HCT116 (cell line): Measurements from ENCODE around the gene S100A2. TPM values are rescaled to one million over a fixed set of nuclear protein-coding genes. Genes with fewer than 3 reads are reported as not detected.
A peak's percentile ranks its signal among the peaks of the same experiment; 100 is the strongest.

Experiments used
- ATAC-seq: fragments of 200-7000 bp; cut with Tn5 transposase; 2 replicates; pipeline ENCODE4 v1.9.1; 2020; ENCODE audit warnings: mild to moderate bottlenecking, moderate library complexity
- BruUV-seq: library from RNA; stranded (reverse); fragments of 400-500 nt; replicated peaks from 2 replicates; lab custom pipeline; 2021; lab: Mats Ljungman, UMichigan
- CTCF ChIA-PET: fragments of 300-600 bp; sonication (Branson Sonifier 250); formaldehyde crosslinking; loops from one replicate; lab custom pipeline; 2021; ENCODE audit warnings: antibody characterized with exemption; lab: Charles Lee
- POLR2A ChIA-PET: fragments of 300-600, 350-600 bp; sonication (Branson Sonifier 250); formaldehyde crosslinking; loops from one replicate; lab custom pipeline; 2021; ENCODE audit warnings: antibody characterized with exemption; lab: Charles Lee
- RAD21 ChIA-PET, 2 experiments: fragments of 300-600 bp; sonication (Branson Sonifier 250); formaldehyde crosslinking; loops; one replicate each; lab custom pipeline; 2023; ENCODE audit warnings: low total read pairs in 2 of 2; ENCODE audit not compliant: uncharacterized antibody in 2 of 2, unreplicated experiment in 2 of 2, low non-redundant PET in 1 of 2; lab: Charles Lee
- DNase-seq: peaks from one replicate; pipeline ENCODE4 v3.0.0-alpha.2; 2010; ENCODE audit warnings: low read depth, low spot score
- H2AFZ ChIP-seq: fragments of 200-600 bp; shearing (Covaris generic), sonication (generic); 2 replicates; pipeline ENCODE4 v1.6.1; 2017; ENCODE audit warnings: low read depth, mixed run types, mixed read lengths, antibody characterized with exemption, low read length; ENCODE audit not compliant: poor library complexity, severe bottlenecking
- H3K27ac ChIP-seq: 2 replicates; pipeline ENCODE4 v1.5.1; 2012; ENCODE audit warnings: low read depth, low read length
- H3K27me3 ChIP-seq: fragments of 200-600 bp; sonication (generic); 2 replicates; pipeline ENCODE4 v1.6.1; 2016; ENCODE audit warnings: mixed run types, low read length, mixed read lengths; ENCODE audit not compliant: insufficient read depth
- H3K36me3 ChIP-seq, 2 experiments: fragments of 200-500 bp in 1 of 2; fragments of 200-600 bp in 1 of 2; sonication (Bioruptor generic) in 1 of 2; sonication (generic) in 1 of 2; 2 replicates each; pipeline versions ENCODE4 v1.5.1 to v1.6.1; 2014 to 2016; ENCODE audit warnings: low read length in 2 of 2, inconsistent platforms in 1 of 2, mixed read lengths in 1 of 2, mixed run types in 1 of 2; ENCODE audit not compliant: insufficient read depth in 2 of 2, control insufficient read depth in 1 of 2
- H3K4me1 ChIP-seq, 2 experiments: fragments of 200-600 bp in 1 of 2; sonication (generic) in 1 of 2; 2 replicates each; pipeline versions ENCODE4 v1.5.1 to v1.6.1; 2012 to 2017; ENCODE audit warnings: low read length in 2 of 2, inconsistent platforms in 1 of 2, mild to moderate bottlenecking in 1 of 2, mixed read lengths in 1 of 2, mixed run types in 1 of 2, moderate library complexity in 1 of 2; ENCODE audit not compliant: insufficient read depth in 2 of 2, control insufficient read depth in 1 of 2
- H3K4me2 ChIP-seq: fragments of 200-600 bp; sonication (generic); 2 replicates; pipeline ENCODE4 v1.6.1; 2017; ENCODE audit warnings: mixed run types, low read length, mixed read lengths
- H3K4me3 ChIP-seq, 2 experiments: fragments of 200-600 bp in 1 of 2; sonication (generic) in 1 of 2; replicated peaks in 1 of 2; 2 replicates each; pipeline ENCODE4 v1.5.1; 2011 to 2016; ENCODE audit warnings: low read length in 2 of 2, control low read depth in 1 of 2, low read depth in 1 of 2, mild to moderate bottlenecking in 1 of 2, mixed read lengths in 1 of 2, mixed run types in 1 of 2
- H3K79me2 ChIP-seq: fragments of 200-600 bp; sonication (generic); 2 replicates; pipeline ENCODE4 v1.6.1; 2017; ENCODE audit warnings: mild to moderate bottlenecking, mixed run types, low read length, moderate library complexity, mixed read lengths; ENCODE audit not compliant: insufficient read depth
- H3K9ac ChIP-seq: fragments of 200-600 bp; sonication (generic); 2 replicates; pipeline ENCODE4 v1.6.1; 2016; ENCODE audit warnings: low read length, mixed read lengths
- H3K9me2 ChIP-seq: fragments of 200-600 bp; sonication (generic), shearing (Covaris generic); 2 replicates; pipeline ENCODE4 v1.6.1; 2017; ENCODE audit warnings: mixed run types, mild to moderate bottlenecking, moderate library complexity; ENCODE audit not compliant: insufficient read depth
- H3K9me3 ChIP-seq, 2 experiments: fragments of 200-500 bp in 1 of 2; fragments of 200-600 bp in 1 of 2; sonication (Bioruptor generic) in 1 of 2; sonication (generic) in 1 of 2; 2 replicates each; pipeline ENCODE4 v1.6.1; 2014 to 2017; ENCODE audit warnings: low read length in 2 of 2, mixed read lengths in 2 of 2, inconsistent platforms in 1 of 2, low read depth in 1 of 2, mild to moderate bottlenecking in 1 of 2, mixed run types in 1 of 2, moderate library complexity in 1 of 2; ENCODE audit not compliant: control insufficient read depth in 1 of 2, insufficient read depth in 1 of 2
- H4K20me1 ChIP-seq: fragments of 200-600 bp; sonication (generic), shearing (Covaris generic); 2 replicates; pipeline ENCODE4 v1.6.1; 2017; ENCODE audit warnings: mixed run types, mild to moderate bottlenecking, moderate library complexity; ENCODE audit not compliant: insufficient read depth
- CBX3 ChIP-seq: IDR thresholded peaks from 2 replicates; pipeline ENCODE4 v1.6.1; 2012; ENCODE audit warnings: low read depth
- EZH2 ChIP-seq: fragments of 200-600 bp; sonication (generic); IDR thresholded peaks from 2 replicates; pipeline ENCODE4 v1.6.1; 2017; ENCODE audit warnings: antibody characterized with exemption, mixed run types
- EZH2phosphoT487 ChIP-seq: fragments of 200-600 bp; IDR thresholded peaks from 2 replicates; pipeline ENCODE4 v1.6.1; 2018; ENCODE audit warnings: antibody characterized with exemption, borderline replicate concordance
- FOSL1 ChIP-seq: IDR thresholded peaks from 2 replicates; pipeline ENCODE4 v1.6.1; 2012; ENCODE audit warnings: low read depth
- JUND ChIP-seq: IDR thresholded peaks from 2 replicates; pipeline ENCODE4 v1.6.1; 2012
- POLR2AphosphoS5 ChIP-seq: IDR thresholded peaks from 2 replicates; pipeline ENCODE4 v1.6.1; 2011; ENCODE audit warnings: mild to moderate bottlenecking, low read depth, low read length, moderate library complexity
- SIN3A ChIP-seq: IDR thresholded peaks from 2 replicates; pipeline ENCODE4 v1.6.1; 2012; ENCODE audit warnings: low read depth
- SP1 ChIP-seq: IDR thresholded peaks from 2 replicates; pipeline ENCODE4 v1.6.1; 2012; ENCODE audit warnings: low read depth
- SRF ChIP-seq: IDR thresholded peaks from 2 replicates; pipeline ENCODE4 v1.6.1; 2012; ENCODE audit warnings: low read depth
- ZFX ChIP-seq: fragments of 450-650 bp; IDR thresholded peaks from 2 replicates; pipeline ENCODE4 v1.6.1; 2017
- intact Hi-C: fragments of 100-400 bp; cut with micrococcal nuclease; formaldehyde crosslinking; loops from 2 replicates; pipeline ENCODE4 v1.10.0; 2022
- total RNA-seq: library from RNA; stranded (reverse); gene quantifications from one replicate; pipeline ENCODE4 v1.2.1, GENCODE V29; 2021; ENCODE audit not compliant: unreplicated experiment
- TF ChIP-seq, protein P1 (sequence below), 3 experiments: fragments of 200-600 bp in 1 of 3; sonication (generic) in 1 of 3; IDR thresholded peaks in 2 of 3; conservative IDR thresholded peaks in 1 of 3; 2 replicates each; pipeline ENCODE4 v1.5.1; 2012 to 2017; ENCODE audit warnings: low read depth in 2 of 3, low read length in 2 of 3, antibody characterized with exemption in 1 of 3, borderline replicate concordance in 1 of 3, control low read depth in 1 of 3, mild to moderate bottlenecking in 1 of 3, mixed read lengths in 1 of 3, mixed run types in 1 of 3, moderate library complexity in 1 of 3; ENCODE audit not compliant: insufficient read depth in 1 of 3

S100A2 gene
- total RNA-seq, 1 experiment from 2014 or later, result 24.8 TPM

DNA sequence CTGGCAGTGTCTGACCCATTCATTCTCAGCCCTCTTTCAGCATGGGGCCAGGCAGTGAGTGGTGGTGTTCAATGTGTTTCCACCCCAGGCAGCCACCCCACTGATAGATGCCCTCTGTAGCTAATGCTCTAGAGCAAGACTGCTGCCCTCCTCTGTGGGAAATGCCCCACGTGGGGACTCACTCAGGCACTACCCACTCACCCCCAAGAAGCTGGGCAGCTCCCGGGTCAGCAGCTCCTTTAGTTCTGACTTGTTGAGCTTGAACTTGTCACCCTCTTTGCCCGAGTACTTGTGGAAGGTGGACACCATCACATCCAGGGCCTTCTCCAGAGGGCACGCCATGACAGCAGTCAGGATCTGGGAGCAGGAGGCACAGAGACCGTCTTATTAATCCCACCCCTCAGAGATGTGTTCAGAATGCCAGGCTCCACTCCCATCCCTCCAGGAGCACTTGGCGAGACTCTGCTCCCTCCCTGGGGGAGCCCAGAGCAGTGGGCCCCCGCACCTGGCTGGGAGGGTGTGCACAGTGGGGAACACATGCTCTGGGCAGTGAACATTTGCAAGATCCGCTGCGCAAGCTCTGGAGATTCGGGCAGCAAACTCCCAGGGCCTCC lies 21.1 kb downstream of the S100A2 start:
- Histone ChIP-seq H3K27ac (peak overlapping the region; percentile 97), H3K36me3 (no peaks in the 10 kb centered on the region), H3K9me3 (no peaks in the 10 kb centered on the region), H3K9me2 (no peaks in the 10 kb centered on the region), H3K4me1 (peaks cover 95 to 100% of the 10 kb centered on the region in 2 experiments), H3K4me3 (peak overlapping the region; percentile 50 to 54), H4K20me1 (no peaks in the 10 kb centered on the region), H3K9ac (peak overlapping the region; percentile 81), H3K27me3 (no peaks in the 10 kb centered on the region), H3K79me2 (peaks cover 14% of the 10 kb centered on the region; the same call in 1 of the 2 replicates), H3K4me2 (peak overlapping the region; percentile 77), H2AFZ (no peak overlapping the region)
- BruUV-seq, result no TSS peak
- ChIA-PET CTCF (interaction anchor here (1.0 to 2.0 kb wide), 3 partner anchors 23 to 84 kb away, joined by 4 to 7 read pairs (median 4); partner anchors contain the start of gene S100A1), POLR2A (interaction anchor here (0.9 to 5.6 kb wide), 12 partner anchors 9 to 71 kb away, joined by 3 to 67 read pairs (median 5); partner anchors contain the start of genes S100A14, S100A16, S100A2 and S100A6), RAD21 (interaction anchor here in 1 of 2 experiments (1.1 to 1.5 kb wide), 3 partner anchors 12 to 23 kb away, joined by 4 to 7 read pairs (median 5); partner anchors contain the start of gene S100A2)
- TF ChIP-seq EZH2phosphoT487 (no peak), ZFX (peak; percentile 18; the same call in 1 of the 2 replicates), SP1 (no peak)
- DNase-seq, result no peak
- intact Hi-C loops, result no loop called here
- ATAC-seq, result peak; percentile 2

GRCh38 chr1:153543736-153544135 lies 21.9 kb downstream of the S100A2 start:
- BruUV-seq, result no TSS peak
- Histone ChIP-seq H3K36me3 (no peaks in the 10 kb centered on the region), H3K9me3 (no peaks in the 10 kb centered on the region), H4K20me1 (no peaks in the 10 kb centered on the region), H3K4me1 (peaks cover 92 to 97% of the 10 kb centered on the region in 2 experiments), H2AFZ (no peak overlapping the region), H3K9me2 (no peaks in the 10 kb centered on the region), H3K79me2 (peaks cover 14% of the 10 kb centered on the region; the same call in 1 of the 2 replicates), H3K27ac (peak overlapping the region; percentile 97), H3K4me3 (0 out of 4 replicates have a peak overlapping the region, but pooled peaks of 1 of the 2 experiments have one; percentile 50), H3K4me2 (peak overlapping the region; percentile 77), H3K27me3 (no peaks in the 10 kb centered on the region), H3K9ac (peak overlapping the region; percentile 81; the same call in 1 of the 2 replicates)
- POLR2A ChIA-PET, result interaction anchor here (1.4 to 5.6 kb wide), 5 partner anchors 10 to 90 kb away, joined by 3 to 67 read pairs (median 7); partner anchors contain the start of genes CHTOP, S100A2 and S100A6
- ATAC-seq (no peak), DNase-seq (no peak)
- RAD21 ChIA-PET, result no interaction called here
- CTCF ChIA-PET, result interaction anchor here (1.0 to 2.0 kb wide), 2 partner anchors 8 to 29 kb away, joined by 3 to 7 read pairs; partner anchors contain the start of gene S100A6
- intact Hi-C loops, result no loop called here
- TF ChIP-seq JUND (no peak), SIN3A (no peak), SRF (no peak), EZH2 (no peak), CBX3 (no peak), FOSL1 (no peak), POLR2AphosphoS5 (peak; percentile 27; the same call in 1 of the 2 replicates)
- TF ChIP-seq, protein P1, sequence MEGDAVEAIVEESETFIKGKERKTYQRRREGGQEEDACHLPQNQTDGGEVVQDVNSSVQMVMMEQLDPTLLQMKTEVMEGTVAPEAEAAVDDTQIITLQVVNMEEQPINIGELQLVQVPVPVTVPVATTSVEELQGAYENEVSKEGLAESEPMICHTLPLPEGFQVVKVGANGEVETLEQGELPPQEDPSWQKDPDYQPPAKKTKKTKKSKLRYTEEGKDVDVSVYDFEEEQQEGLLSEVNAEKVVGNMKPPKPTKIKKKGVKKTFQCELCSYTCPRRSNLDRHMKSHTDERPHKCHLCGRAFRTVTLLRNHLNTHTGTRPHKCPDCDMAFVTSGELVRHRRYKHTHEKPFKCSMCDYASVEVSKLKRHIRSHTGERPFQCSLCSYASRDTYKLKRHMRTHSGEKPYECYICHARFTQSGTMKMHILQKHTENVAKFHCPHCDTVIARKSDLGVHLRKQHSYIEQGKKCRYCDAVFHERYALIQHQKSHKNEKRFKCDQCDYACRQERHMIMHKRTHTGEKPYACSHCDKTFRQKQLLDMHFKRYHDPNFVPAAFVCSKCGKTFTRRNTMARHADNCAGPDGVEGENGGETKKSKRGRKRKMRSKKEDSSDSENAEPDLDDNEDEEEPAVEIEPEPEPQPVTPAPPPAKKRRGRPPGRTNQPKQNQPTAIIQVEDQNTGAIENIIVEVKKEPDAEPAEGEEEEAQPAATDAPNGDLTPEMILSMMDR (IDR thresholded peaks at IDR 0.05 in 2 of 3, conservative IDR thresholded peaks at IDR 0.05 in 1 of 3; ENCODE audit: borderline replicate concordance in 1 of 3, insufficient read depth in 1 of 3, low read depth in 2 of 3, low read length in 2 of 3), result no peak
